Lower leg skin (tissue), 4 donors: ENCODE measurements around the gene ZCCHC14. TPM values are rescaled to one million over a fixed set of nuclear protein-coding genes. Genes with fewer than 3 reads are reported as not detected.

Experiments
- DNase-seq, 2 donors: peaks; one replicate each; pipeline ENCODE4 v3.0.0-alpha.2; 2019; ENCODE audit warnings: low spot score in 2 of 2
- H3K4me3 ChIP-seq: fragments of 200-600 bp; sonication (generic); 2 replicates; pipeline ENCODE4 v1.5.1; 2017; ENCODE audit warnings: mild to moderate bottlenecking, low read depth; ENCODE audit not compliant: poor library complexity, severe bottlenecking
- CTCF ChIP-seq, 3 donors: fragments of 450-650 bp; IDR thresholded peaks; one replicate each; pipeline ENCODE4 v1.5.1; 2016; ENCODE audit warnings: antibody characterized with exemption in 3 of 3, mild to moderate bottlenecking in 3 of 3, moderate library complexity in 2 of 3
- POLR2A ChIP-seq, 2 donors: fragments of 450-650 bp; IDR thresholded peaks; one replicate each; pipeline ENCODE4 v1.6.1; 2016 to 2017; ENCODE audit warnings: antibody characterized with exemption in 2 of 2, mild to moderate bottlenecking in 1 of 2, moderate library complexity in 1 of 2
- WGBS, 2 donors: methylation state at CpG; one replicate each; pipeline ENCODE4 v1.1.5; 2018; 5-methylcytosine and 5-hydroxymethylcytosine counted together
- intact Hi-C: fragments of 100-400 bp; cut with DNase I; formaldehyde crosslinking; loops from one replicate; pipeline ENCODE4 v1.15.0; 2023; ENCODE audit warnings: low total_unique reads
- total RNA-seq, 4 donors: library from RNA; depleted of rRNA; stranded (reverse); fragments of >200 nt; gene quantifications; one replicate each; pipeline ENCODE4 v1.1.0, GENCODE V29; 2016

The ZCCHC14 gene
- total RNA-seq, 4 donors from 2014 or later = 13.7 to 25.4 (median 23.6) TPM

- DNase-seq = no peak
- intact Hi-C loops = no loop called here
- 73 to 74% methylated on average over 16 of the region's 16 CpGs for WGBS, 2 donors
- TF ChIP-seq CTCF (IDR thresholded peaks at IDR 0.05) = no peak
- H3K4me3 ChIP-seq = no peak overlapping the region
These were observed 122.8 kb downstream of the ZCCHC14 start for GRCh38 chr16:87369796-87370719.

DNA sequence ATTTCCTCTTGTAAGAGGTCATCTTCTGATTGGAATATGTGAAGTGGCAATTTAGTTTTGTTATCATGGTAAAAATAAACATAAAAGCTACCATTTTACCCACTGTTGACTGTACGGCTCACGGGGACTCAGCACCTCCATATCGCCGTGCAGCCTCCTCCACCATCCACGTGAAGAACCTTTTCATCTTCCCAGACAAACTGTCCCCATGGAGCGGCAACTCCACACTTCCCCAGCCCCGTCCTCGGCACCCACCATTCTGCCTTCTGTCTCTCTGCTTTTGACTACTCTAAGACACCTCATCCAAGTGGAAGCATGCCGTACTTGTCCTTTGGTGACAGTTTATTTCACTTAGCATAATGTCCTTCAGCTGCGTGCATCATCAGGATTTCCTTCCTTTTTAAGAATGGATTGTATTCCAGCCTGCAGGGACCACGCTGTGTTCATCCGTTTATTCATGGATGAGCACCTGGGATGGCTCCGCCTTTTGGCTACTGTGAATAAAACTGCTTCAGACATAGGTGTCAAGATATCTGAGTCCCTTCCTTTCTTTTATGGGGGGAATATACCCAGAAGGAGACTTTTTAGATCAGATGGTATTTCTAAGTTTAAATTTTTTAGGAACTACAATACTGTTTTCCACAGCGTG is 123.6 kb downstream of the ZCCHC14 start:
- intact Hi-C loops = no loop called here
- no peak for DNase-seq
- 81 to 82% methylated on average over 14 of the region's 14 CpGs for whole genome bisulfite sequencing, 2 donors
- TF ChIP-seq POLR2A (IDR thresholded peaks at IDR 0.05) = no peak
- TF ChIP-seq CTCF (IDR thresholded peaks at IDR 0.05) = no peak
- H3K4me3 ChIP-seq = no peak overlapping the region

DNA sequence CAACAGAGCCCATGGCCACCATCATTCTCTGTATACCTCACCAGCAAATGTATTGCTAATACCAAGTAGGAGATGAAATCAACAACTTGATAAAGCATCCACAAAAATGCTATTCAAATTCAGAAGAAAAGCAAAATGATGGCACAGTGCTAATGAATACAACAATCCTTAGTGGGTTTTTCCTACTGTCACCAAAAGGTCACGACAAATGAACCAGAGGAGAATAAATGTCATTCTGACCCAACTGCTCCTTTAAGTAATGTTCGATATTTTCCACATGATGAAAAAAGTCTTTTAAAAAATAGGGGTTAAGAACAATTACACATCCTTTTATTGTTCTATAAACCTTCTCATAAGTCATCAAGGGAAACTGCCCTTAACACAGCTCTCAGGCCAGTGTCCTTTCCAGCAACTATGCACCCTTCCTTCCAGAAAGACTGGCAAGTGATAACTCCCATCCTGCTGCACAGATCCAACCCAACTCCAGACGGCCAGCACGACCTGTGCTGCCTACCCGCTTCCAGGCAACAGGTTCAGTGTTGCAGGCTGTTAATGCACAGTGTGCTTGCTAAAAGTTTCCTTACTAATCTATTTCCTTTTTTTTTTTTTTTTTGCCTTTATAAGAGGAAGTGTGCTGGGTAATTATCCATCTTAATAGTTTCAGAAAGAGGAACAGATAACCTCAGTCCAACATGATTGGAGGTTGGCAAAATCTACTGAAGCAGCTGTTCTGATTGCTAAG is 124.6 kb downstream of the ZCCHC14 start:
- TF ChIP-seq POLR2A (IDR thresholded peaks at IDR 0.05) (no peak), CTCF (IDR thresholded peaks at IDR 0.05) (no peak)
- intact Hi-C loops = no loop called here
- WGBS, 2 donors = 62 to 69% methylated on average over 5 of the region's 5 CpGs

GRCh38 chr16:87367529-87367928 is 125.3 kb downstream of the ZCCHC14 start:
- intact Hi-C loops = no loop called here
- H3K4me3 ChIP-seq = no peak overlapping the region
- WGBS, 2 donors = 90% methylated on average over 9 of the region's 9 CpGs
- DNase-seq = no peak
- TF ChIP-seq CTCF (IDR thresholded peaks at IDR 0.05) = no peak
- TF ChIP-seq POLR2A (IDR thresholded peaks at IDR 0.05) = no peak

More for the DNA sequence above, 124.6 kb downstream of the ZCCHC14 start:
- no peak for DNase-seq
- H3K4me3 ChIP-seq = no peak overlapping the region

DNA sequence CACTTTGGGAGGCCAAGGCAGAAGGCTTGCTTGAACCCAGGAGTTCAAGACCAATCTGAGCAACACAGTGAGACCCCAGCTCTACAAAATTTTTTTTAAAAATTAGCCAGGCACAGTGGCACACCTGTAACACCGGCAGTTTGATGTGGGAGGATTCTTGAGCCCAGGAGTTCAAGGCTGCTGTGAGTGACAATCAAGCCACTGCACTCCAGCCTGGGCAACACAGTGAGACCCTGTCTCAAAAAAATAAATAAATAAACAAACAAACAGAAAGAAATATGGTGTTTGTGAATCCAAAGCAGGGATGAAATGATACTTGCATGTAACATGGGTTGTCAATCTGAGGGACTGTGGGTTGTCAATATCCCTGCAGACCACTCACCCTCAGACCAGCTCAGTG is 125.9 kb downstream of the ZCCHC14 start:
- no peak overlapping the region for H3K4me3 ChIP-seq
- 97 to 100% methylated on average over 1 of the region's 1 CpG for WGBS, 2 donors
- DNase-seq = no peak
- intact Hi-C loops = no loop called here
- no peak for TF ChIP-seq POLR2A (IDR thresholded peaks at IDR 0.05)
- no peak for TF ChIP-seq CTCF (IDR thresholded peaks at IDR 0.05)
